Stimulated activated naive CD4-positive, alpha-beta T cell (primary cell): ENCODE measurements around the gene LAMC1.

Experiments
- DNase-seq, 6 experiments: peaks; one replicate each; lab custom pipeline; 2025; lab: John Stamatoyannopoulos, UW

Gene LAMC1

GRCh38 chr1:183106746-183107145, 83.5 kb downstream of the LAMC1 start:
- DNase-seq: no peak

DNA sequence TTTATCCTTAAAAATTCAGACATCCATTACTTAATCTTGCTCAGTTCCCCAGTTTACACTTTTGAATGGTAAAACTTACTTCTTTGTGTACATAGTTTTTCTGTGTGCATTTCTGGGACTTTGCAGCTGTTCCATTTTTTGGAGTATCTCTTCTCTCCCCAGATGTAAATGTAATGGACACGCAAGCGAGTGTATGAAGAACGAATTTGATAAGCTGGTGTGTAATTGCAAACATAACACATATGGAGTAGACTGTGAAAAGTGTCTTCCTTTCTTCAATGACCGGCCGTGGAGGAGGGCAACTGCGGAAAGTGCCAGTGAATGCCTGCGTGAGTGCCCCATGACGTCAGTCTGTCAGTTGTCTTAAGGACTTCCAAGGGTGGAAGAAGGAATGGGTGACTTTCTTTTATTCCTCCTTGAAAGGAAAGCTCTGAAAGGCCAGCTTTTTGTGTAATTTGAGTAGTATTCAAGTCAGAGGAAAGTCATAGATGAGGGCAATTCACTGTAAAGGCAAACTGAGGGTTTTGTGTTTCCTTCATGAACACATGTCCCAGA, 87.2 kb downstream of the LAMC1 start:
- no peak for DNase-seq

DNA sequence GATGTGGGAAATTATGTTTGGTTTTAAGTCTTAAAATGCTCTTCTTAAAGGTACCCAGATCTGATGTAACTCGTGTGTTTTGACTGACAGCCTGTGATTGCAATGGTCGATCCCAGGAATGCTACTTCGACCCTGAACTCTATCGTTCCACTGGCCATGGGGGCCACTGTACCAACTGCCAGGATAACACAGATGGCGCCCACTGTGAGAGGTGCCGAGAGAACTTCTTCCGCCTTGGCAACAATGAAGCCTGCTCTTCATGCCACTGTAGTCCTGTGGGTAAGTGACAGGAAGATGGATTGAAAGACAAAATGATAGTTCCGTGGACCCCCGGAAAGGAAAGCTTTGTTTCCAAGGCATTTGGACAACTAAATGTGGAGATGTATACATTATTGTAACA, 91.2 kb downstream of the LAMC1 start:
- no peak for DNase-seq

GRCh38 chr1:183116416-183116815, 93.2 kb downstream of the LAMC1 start:
- no peak for DNase-seq

DNA sequence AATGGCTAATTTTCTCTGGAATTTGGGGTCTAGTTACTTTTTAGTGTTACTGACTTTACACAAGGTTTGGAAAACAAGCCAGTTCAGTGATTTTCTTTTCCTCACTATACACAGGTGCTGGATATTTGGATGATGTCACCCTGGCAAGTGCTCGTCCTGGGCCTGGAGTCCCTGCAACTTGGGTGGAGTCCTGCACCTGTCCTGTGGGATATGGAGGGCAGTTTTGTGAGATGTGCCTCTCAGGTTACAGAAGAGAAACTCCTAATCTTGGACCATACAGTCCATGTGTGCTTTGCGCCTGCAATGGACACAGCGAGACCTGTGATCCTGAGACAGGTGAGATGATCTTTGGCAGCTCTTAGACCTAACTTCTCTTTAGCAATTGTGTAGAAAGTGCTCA, 98.4 kb downstream of the LAMC1 start:
- DNase-seq: no peak

DNA sequence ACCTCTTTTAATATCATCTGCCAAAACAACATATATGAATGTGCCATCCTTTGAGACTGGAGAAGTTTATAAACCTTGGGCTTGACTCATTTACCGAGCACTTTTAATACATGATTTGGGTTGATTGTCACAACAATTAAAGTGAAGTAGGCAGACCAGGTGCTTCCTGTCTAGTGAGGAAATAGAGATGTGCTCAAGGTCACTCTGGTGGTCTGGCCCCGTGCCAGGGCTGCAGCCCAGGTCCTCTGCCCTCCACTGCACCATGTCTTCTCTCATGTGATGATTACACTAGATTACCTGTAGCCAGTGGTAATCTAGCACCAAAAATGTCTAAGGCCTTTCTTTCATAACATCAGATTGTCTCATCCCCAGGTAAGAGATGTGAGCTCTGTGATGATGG, 101.0 kb downstream of the LAMC1 start:
- no peak for DNase-seq

DNA sequence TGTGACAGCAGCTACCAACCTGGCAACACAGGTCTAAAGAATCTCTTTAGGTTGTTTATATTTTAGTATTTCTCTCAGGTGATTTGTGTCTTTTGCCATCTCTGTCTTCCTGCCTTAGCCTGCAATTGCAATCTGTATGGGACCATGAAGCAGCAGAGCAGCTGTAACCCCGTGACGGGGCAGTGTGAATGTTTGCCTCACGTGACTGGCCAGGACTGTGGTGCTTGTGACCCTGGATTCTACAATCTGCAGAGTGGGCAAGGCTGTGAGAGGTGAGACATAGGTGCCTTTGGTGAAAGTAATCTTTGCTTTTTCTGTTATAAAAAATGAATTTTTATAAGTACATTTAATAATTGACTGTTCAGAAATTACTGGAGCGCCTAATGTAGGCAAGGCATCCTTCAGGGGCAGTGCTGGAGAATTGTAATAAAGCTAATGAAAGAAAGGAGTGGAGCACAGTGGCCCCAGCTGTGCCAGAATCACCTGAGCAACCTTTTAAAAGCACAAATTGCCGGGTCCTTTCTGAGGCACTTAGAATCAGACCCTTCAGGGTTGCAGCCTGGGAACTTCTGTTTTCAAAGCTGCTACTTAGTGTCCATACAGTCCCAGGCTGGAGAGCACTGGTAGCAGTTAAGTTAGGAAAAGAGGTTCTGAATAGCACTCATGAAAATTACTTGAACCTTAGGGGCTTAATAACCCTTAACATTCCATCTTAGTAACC, 102.2 kb downstream of the LAMC1 start:
- no peak for DNase-seq

DNA sequence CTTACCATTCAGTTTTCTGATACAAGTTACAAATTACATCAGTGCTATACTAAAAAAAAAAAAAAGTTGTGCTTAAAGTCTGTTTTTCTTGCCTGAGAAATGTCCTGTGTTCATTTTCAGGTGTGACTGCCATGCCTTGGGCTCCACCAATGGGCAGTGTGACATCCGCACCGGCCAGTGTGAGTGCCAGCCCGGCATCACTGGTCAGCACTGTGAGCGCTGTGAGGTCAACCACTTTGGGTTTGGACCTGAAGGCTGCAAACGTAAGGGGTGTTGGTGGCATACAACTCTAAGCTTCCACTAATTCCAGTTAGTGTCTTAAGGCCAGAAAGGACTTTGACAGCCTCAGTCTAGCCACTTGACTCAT, 102.8 kb downstream of the LAMC1 start:
- DNase-seq: no peak

DNA sequence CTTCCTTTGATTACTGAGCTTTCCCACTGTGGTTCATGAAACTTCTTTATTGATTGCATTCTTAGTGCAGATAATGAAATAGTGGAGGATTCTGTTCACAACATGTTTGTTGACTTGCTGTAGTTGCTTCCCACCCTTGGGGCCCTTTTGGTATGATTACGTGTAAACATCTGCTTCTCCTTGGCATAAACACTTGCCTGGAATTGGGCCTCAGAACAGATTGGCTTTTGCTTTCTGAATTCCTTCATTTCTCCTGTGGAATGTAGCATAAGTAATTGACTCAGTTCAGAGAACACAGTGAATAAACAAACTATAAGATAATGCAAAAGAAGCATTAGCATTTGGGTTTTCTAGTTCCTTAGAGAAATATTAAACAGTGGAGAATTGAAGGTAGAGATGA, 103.3 kb downstream of the LAMC1 start:
- DNase-seq: no peak

DNA sequence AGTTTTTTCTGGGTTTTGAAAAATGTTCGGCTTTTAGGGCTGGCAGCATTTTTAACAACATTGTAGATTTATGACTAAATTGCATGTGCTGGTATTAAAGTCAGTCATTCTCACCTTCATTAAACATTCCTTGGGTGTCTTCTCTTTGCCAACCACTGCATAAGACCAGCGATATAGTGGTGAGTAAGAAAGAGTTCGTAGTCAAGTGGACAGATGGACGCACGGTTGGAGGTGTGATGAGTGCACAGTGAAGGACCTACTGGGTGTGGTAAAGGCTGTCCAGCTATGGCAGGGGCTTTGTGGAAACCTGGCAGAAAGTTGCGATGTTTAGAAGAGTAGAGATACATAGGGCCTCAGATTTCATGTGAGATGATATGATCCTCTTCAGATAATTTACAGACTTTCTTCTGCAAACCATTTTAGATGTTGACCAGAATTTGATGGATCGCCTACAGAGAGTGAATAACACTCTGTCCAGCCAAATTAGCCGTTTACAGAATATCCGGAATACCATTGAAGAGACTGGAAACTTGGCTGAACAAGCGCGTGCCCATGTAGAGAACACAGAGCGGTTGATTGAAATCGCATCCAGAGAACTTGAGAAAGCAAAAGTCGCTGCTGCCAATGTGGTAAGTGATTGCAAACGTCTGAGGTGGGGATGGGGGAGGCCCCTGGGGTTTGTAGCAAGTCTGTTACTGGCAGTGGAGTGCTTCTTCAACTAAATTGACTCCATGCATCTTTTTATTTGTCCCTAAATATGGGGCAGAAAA, 106.9 kb downstream of the LAMC1 start:
- no peak for DNase-seq

GRCh38 chr1:183131166-183131565, 107.9 kb downstream of the LAMC1 start:
- DNase-seq: no peak

DNA sequence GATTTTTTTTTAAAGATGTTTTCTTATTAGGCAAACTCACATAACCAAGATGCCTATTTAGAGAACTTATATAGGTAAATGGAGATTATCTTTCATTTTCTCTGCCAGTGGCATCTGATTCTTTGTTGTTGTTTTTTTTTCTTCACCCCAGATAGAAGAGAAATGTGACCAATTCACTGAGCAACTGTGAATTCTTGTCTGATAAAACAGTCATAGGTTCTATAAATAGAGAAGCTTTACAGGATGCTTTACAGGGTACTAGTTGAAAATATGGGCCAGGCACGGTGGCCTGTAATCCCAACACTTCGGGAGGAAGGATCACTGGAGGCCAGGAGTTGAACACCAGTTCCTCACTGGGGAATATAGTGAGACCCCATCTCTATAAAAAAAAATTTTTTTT, 112.1 kb downstream of the LAMC1 start:
- no peak for DNase-seq

- no peak for DNase-seq
These were observed 114.6 kb downstream of the LAMC1 start for GRCh38 chr1:183137782-183138181.

DNA sequence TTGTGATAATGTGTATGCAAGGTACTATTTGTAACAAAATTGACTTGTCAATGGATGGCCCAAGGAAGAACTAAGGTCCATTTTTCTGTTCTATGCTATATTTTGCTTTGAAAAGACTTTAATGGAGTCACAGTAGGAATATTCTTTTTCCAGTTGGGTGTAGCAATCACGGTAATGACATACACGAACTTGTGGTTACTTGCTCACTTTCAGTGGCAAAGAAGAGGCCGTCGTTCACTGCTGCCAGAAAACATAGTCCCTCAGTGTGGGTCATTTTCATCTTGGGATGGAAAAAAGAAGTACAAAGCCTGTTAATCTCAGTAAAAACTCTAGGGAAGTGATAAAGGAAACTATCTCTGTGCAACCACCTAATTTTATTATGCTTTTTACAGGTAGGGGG, 115.1 kb downstream of the LAMC1 start:
- DNase-seq: no peak

GRCh38 chr1:183139281-183139942, 116.2 kb downstream of the LAMC1 start:
- no peak for DNase-seq

- DNase-seq: no peak
These were observed 117.4 kb downstream of the LAMC1 start for GRCh38 chr1:183140633-183141032.

DNA sequence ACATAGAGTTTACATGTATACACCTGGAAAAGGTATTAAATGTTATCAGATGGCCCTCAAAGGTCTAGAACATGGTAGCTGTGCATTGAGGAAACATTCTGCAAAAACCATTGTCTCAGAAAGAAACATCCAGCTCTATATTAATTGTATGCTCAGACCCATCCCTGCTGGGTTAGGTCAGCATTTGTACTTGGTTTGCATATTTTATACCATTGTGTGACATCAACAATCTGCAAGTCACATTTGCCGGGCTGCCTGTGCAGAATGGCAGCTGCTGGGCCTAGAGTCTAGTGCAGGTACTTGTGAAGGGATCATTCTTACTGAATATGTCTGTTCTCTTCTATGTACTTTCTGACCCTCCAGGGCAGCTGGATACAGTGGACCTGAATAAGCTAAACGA, 119.0 kb downstream of the LAMC1 start:
- no peak for DNase-seq

DNA sequence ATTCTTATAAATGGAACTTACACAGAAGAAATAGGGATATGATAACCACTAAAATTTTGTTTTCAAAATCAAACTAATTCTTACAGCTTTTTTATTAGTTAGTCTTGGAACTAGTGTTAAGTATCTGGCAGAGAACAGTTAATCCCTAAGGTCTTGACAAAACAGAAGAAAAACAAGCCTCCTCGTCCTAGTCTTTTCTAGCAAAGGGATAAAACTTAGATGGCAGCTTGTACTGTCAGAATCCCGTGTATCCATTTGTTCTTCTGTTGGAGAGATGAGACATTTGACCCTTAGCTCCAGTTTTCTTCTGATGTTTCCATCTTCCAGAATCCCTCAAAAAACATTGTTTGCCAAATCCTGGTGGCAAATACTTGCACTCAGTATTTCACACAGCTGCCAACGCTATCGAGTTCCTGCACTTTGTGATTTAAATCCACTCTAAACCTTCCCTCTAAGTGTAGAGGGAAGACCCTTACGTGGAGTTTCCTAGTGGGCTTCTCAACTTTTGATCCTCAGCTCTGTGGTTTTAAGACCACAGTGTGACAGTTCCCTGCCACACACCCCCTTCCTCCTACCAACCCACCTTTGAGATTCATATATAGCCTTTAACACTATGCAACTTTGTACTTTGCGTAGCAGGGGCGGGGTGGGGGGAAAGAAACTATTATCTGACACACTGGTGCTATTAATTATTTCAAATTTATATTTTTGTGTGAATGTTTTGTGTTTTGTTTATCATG, 120.5 kb downstream of the LAMC1 start:
- DNase-seq: no peak

DNA sequence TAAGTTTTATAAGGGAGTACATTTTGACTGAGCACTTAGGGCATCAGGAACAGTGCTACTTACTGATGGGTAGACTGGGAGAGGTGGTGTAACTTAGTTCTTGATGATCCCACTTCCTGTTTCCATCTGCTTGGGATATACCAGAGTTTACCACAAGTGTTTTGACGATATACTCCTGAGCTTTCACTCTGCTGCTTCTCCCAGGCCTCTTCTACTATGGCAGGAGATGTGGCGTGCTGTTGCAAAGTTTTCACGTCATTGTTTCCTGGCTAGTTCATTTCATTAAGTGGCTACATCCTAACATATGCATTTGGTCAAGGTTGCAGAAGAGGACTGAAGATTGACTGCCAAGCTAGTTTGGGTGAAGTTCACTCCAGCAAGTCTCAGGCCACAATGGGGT, 121.5 kb downstream of the LAMC1 start:
- no peak for DNase-seq

DNA sequence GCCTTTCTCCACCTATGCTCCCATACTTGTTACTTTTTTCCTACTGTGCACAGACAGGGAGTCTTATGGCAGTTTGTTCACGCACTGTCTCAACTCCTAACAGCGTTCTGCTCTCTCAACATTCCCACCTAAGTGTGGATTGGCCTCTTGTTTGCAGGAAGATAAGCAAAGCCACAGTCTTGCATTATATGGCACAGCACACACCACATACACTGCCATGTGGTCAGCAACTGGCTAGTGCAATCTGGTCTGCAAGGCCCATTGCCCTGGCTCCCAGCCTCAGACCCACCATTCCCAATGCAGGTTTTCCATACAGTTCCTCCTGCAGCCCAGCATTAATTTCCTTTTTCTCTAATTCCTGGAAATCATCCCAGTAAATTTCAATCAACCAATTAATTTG, 124.5 kb downstream of the LAMC1 start:
- no peak for DNase-seq

DNA sequence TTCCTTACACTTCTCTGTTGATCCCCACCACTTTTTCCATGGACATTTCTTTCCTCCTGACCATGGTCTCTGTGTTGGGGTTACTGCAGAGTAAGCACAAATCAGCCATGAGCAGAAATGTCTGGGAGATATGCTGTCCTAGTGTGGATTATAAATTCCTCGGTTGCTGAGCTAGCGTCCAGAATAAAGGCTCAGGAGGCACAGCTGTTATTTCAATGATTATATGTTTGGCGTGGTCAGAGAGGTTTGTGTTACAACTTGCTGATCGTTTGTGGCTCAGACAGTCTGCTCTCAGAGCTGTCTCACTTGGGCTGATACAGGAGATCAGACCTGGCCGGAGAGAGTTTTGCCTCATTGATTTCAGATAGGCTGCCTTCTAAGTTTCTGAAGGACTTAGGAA, 125.4 kb downstream of the LAMC1 start:
- no peak for DNase-seq

DNA sequence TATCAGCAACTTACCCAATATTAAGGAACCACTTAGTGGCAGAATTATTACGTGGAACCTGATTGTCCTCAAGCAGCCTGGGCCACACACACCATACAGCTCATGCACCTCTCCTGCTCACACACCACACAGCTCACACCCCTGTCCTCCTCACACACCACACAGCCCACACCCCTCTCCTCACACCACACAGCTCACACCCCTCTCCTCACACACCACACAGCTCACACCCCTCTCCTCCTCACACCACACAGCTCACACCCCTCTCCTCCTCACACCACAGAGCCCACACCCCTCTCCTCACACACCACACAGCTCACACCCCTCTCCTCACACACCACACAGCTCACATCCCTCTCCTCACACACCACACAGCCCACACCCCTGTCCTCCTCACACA, 126.1 kb downstream of the LAMC1 start:
- no peak for DNase-seq
